ENCODE results near the gene SKAP1. TPM values are rescaled to one million over a fixed set of nuclear protein-coding genes. Genes with fewer than 3 reads are reported as not detected.

Gene SKAP1
- total RNA-seq, 4 donors from 2014 or later = 0.33 to 2.1 (median 1.0) TPM

DNA sequence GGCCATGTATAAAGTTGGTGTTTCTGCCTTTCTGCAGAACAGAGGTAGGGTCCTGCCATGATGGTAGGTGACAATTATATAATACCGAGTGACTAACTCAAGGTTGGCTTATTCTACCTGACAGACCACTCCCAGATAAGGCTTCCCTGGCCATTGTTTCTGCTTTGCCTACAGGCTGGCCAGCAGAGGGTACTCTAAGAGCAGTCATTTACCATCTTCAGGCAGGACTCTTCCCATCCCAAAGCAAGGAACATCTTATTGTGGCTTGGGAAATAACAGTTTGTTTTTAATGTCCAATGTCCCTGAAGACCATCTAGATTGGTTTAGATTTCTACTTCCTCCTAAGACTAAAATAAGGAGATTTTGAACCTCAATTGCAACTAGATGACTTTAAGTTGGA, 248.4 kb downstream of the SKAP1 start:
- Histone ChIP-seq H3K4me1 (no peaks in the 10 kb centered on the region), H3K27ac (no peak overlapping the region), H3K4me3 (replicated peaks in 1 of 3) (no peak overlapping the region), H3K36me3 (no peaks in the 10 kb centered on the region), H3K9me3 (no peaks in the 10 kb centered on the region), H3K27me3 (peaks cover 4% of the 10 kb centered on the region)
- intact Hi-C loops (cut with DNase I) = no loop called here
- DNase-seq = no peak
- WGBS, 2 donors = 0 to 35% methylated on average over 1 of the region's 1 CpG
- TF ChIP-seq, protein P1, sequence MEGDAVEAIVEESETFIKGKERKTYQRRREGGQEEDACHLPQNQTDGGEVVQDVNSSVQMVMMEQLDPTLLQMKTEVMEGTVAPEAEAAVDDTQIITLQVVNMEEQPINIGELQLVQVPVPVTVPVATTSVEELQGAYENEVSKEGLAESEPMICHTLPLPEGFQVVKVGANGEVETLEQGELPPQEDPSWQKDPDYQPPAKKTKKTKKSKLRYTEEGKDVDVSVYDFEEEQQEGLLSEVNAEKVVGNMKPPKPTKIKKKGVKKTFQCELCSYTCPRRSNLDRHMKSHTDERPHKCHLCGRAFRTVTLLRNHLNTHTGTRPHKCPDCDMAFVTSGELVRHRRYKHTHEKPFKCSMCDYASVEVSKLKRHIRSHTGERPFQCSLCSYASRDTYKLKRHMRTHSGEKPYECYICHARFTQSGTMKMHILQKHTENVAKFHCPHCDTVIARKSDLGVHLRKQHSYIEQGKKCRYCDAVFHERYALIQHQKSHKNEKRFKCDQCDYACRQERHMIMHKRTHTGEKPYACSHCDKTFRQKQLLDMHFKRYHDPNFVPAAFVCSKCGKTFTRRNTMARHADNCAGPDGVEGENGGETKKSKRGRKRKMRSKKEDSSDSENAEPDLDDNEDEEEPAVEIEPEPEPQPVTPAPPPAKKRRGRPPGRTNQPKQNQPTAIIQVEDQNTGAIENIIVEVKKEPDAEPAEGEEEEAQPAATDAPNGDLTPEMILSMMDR (IDR thresholded peaks at IDR 0.05) = no peak
- no peak for TF ChIP-seq POLR2A (IDR thresholded peaks at IDR 0.05)

DNA sequence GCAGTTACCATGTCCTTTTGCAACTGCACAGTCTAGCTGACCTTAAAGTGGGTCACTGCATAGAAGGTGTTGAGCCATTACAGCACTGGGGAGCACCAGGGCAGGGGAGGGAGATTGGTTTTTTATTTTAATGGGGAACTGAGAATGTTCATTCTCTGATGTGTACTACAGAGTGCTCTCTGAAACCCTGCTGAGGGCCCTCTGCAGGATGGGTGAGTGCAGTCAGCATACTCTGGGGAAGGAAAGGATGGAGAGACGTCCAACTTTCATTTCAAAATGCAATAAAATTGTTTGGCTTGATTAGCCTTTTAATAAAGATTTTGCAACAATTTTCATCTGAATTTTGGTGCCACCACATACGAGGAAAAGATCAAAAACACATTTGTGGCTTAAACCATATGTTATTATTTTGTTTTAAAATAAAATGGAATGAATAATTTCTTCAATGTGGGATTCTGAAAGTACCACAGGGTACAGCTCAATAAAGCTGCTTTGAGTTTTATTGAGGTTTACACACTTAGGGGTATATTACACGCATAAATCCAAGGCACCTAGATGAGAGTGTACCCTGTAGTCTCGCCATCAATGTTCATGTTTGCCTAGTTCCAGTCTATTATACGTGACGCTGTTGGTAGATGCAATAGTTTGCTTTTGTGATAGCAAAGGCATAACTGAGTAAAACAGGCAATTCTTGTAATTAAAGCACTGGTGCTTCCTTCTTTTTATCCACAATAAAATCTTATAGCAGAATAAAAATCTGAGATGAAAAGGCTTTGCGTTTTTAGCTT, 249.0 kb downstream of the SKAP1 start:
- 90 to 94% methylated on average over 7 of the region's 7 CpGs for WGBS, 2 donors
- TF ChIP-seq, protein P1 (IDR thresholded peaks at IDR 0.05) = no peak
- TF ChIP-seq POLR2A (IDR thresholded peaks at IDR 0.05) = no peak
- H3K36me3 ChIP-seq = no peaks in the 10 kb centered on the region
- intact Hi-C loops (cut with DNase I) = no loop called here
- no peaks in the 10 kb centered on the region for H3K4me1 ChIP-seq
- no peak overlapping the region for H3K4me3 ChIP-seq (replicated peaks in 1 of 3)
- no peaks in the 10 kb centered on the region for H3K9me3 ChIP-seq
- H3K27me3 ChIP-seq = peaks cover 4% of the 10 kb centered on the region
- DNase-seq = no peak
- no peak overlapping the region for H3K27ac ChIP-seq

DNA sequence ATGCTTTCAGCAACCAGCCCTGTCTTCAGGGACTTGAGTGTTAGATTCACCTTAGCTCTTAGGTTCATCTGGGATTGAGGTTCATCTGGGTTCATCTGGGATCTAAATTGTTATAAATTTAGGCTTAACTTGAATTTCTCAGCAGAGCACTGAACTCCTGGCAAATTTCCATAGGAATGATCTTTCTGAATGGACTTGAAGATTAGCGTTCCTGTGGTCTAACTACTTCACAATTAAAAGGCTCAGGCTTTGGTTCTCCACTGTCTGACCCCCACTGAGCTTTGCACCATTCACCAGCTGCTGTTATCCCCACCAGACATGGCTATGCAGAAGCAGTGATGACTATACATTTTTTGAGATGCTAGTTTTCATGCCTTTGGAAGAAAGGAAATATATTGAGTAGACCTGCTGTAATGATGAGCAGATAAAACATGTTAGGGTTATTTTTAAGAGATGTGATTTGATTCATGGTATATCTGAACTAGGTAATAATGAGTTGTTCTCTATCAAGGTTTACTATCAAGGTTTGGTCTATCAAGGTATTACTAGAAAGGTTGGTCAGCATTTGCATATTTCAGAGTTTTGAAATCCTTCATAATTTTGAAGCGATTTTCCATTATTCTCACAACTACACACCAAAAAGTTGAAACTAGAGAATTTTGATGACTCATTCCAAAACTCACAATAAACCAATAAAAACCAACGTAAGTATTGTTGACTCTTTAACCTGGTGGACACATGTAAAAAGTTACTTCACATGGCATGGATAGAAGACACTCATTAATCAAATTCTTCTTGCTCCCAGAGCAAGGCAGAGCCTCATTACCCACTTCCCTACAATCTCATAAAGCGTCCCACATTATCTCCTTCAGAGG, 250.7 kb downstream of the SKAP1 start:
- no peak for DNase-seq
- TF ChIP-seq, protein P1 (IDR thresholded peaks at IDR 0.05) = no peak
- no peak for TF ChIP-seq POLR2A (IDR thresholded peaks at IDR 0.05)
- Histone ChIP-seq H3K9me3 (no peaks in the 10 kb centered on the region), H3K27ac (no peak overlapping the region), H3K27me3 (peaks cover 4% of the 10 kb centered on the region), H3K4me1 (no peaks in the 10 kb centered on the region), H3K4me3 (replicated peaks in 1 of 3) (no peak overlapping the region), H3K36me3 (no peaks in the 10 kb centered on the region)
- intact Hi-C loops (cut with DNase I) = no loop called here
- 76 to 78% methylated on average over 4 of the region's 4 CpGs for WGBS, 2 donors

DNA sequence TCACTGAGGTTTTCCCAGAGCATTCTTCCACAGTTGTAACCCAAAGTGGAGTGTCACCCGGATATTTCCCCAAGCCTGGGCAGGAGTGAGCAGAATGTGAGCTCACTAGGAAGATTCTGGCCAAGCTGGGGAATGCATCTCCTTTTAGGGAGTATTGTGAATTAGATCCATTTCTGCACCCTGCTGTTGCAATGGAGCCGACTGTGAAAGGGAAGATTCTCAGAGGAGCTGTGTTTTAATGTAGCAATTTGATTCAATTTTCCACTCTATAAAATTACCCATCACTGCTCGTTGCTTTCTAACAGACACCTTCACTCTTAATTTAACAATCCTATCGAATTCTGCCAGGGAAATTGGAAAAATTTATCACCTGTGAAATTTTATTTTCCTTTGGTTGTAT, 251.7 kb downstream of the SKAP1 start:
- 82 to 88% methylated on average over 4 of the region's 4 CpGs for WGBS, 2 donors
- no peak for DNase-seq
- Histone ChIP-seq H3K27me3 (no peaks in the 10 kb centered on the region), H3K4me3 (replicated peaks in 1 of 3) (no peak overlapping the region), H3K4me1 (no peaks in the 10 kb centered on the region), H3K36me3 (no peaks in the 10 kb centered on the region), H3K27ac (no peak overlapping the region), H3K9me3 (no peaks in the 10 kb centered on the region)
- TF ChIP-seq POLR2A (IDR thresholded peaks at IDR 0.05) = no peak
- TF ChIP-seq, protein P1 (IDR thresholded peaks at IDR 0.05) = no peak
- intact Hi-C loops (cut with DNase I) = no loop called here

DNA sequence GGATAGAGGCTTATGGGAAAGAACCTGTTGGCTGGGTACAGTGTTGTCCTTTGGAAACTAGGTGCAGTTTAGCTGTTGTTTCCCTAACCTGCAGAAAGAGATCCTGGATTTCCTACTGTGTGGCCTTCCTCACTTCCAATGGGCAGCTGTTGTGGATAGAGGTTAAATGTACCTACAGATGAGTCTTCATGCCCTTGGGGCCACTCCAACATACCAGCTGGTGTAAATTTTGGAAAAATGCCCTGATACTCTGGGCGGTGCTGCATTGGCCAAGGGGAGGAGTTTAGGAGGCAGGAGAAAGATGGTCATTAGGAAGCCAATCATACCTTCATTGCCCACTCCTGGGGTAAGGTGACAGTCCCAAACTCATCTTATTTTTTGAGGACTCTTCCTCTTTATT, 252.2 kb downstream of the SKAP1 start:
- WGBS, 2 donors = 81 to 88% methylated on average over 1 of the region's 1 CpG
- TF ChIP-seq, protein P1 (IDR thresholded peaks at IDR 0.05) = no peak
- no peak for TF ChIP-seq POLR2A (IDR thresholded peaks at IDR 0.05)
- DNase-seq = no peak
- intact Hi-C loops (cut with DNase I) = no loop called here
- Histone ChIP-seq H3K4me1 (no peaks in the 10 kb centered on the region), H3K27ac (no peak overlapping the region), H3K36me3 (no peaks in the 10 kb centered on the region), H3K9me3 (no peaks in the 10 kb centered on the region), H3K27me3 (no peaks in the 10 kb centered on the region), H3K4me3 (replicated peaks in 1 of 3) (no peak overlapping the region)

All from thyroid gland (tissue), 4 donors.